ENCODE measurements around the gene CHST11. TPM values are rescaled to one million over a fixed set of nuclear protein-coding genes. Genes with fewer than 3 reads are reported as not detected.

CHST11 gene
- total and polyA plus RNA-seq, 10 of the 15 experiments (the other 5 are each of a cell fraction or from before 2014, with no cell fraction given): 1.9 to 38.1 (median 17.2) TPM

- in situ Hi-C loops (cut with MboI): no loop called here
- H3K79me2 ChIP-seq (ENCODE audit: control insufficient read depth, insufficient read depth, low read length): peaks cover 14% of the 10 kb centered on the region
- no peak for FAIRE-seq
Measured at GRCh38 chr12:104535369-104535768, 78.6 kb downstream of the CHST11 start.

More at GRCh38 chr12:104535369-104535768, 78.6 kb downstream of the CHST11 start:
- Histone ChIP-seq H3K36me3 (ENCODE audit: control insufficient read depth in 2 of 2, insufficient read depth in 2 of 2, low read length in 1 of 2) (no peaks in the 10 kb centered on the region; a peak in 1 of 4 replicates), H4K20me1 (ENCODE audit: control insufficient read depth, insufficient read depth) (no peaks in the 10 kb centered on the region), H3K27ac (ENCODE audit: control insufficient read depth, insufficient read depth) (no peak overlapping the region), H2AFZ (ENCODE audit: control insufficient read depth, low read depth, low read length) (no peak overlapping the region), H3K9me3 (replicated peaks; ENCODE audit: control insufficient read depth, insufficient read depth, low read length) (no peaks in the 10 kb centered on the region; the same call in 2 of the 3 replicates), H3K4me3 (no peak overlapping the region), H3K27me3 (replicated peaks in 1 of 2; ENCODE audit: control insufficient read depth in 2 of 2, insufficient read depth in 2 of 2, low read length in 1 of 2) (no peaks in the 10 kb centered on the region), H3K4me2 (ENCODE audit: control insufficient read depth, insufficient read depth) (no peak overlapping the region), H3K9ac (ENCODE audit: control insufficient read depth, insufficient read depth, low read length) (no peak overlapping the region), H3K4me1 (ENCODE audit: control insufficient read depth, insufficient read depth, low read length) (peaks cover 9% of the 10 kb centered on the region; the same call in 1 of the 2 replicates)
- RAD21 ChIA-PET (ENCODE audit: unreplicated experiment): interaction anchor here (0.7 to 2.2 kb wide), 12 partner anchors 11 to 153 kb away, joined by 3 to 11 read pairs (median 5); partner anchors contain the start of gene CHST11
- TF ChIP-seq SREBF1 (IDR thresholded peaks at IDR 0.05; ENCODE audit: low read length) (no peak), RBBP5 (conservative IDR thresholded peaks at IDR 0.05) (no peak), PML (IDR thresholded peaks at IDR 0.05; ENCODE audit: low read length) (no peak), ZBTB40 (IDR thresholded peaks at IDR 0.05; ENCODE audit: borderline replicate concordance) (no peak), MTA2 (IDR thresholded peaks at IDR 0.05; ENCODE audit: low read depth) (no peak), HSF1 (IDR thresholded peaks at IDR 0.05; ENCODE audit: low read depth, low read length) (no peak), NR2C1 (IDR thresholded peaks at IDR 0.05) (no peak), HCFC1 (IDR thresholded peaks at IDR 0.05; ENCODE audit: low read length) (no peak), E4F1 (IDR thresholded peaks at IDR 0.05; ENCODE audit: borderline replicate concordance, partially characterized antibody) (no peak), LARP7 (IDR thresholded peaks at IDR 0.05) (no peak), SRF (IDR thresholded peaks at IDR 0.05; ENCODE audit: low read depth in 2 of 2, low read length in 2 of 2) (no peak), KAT2A (conservative IDR thresholded peaks at IDR 0.05; ENCODE audit: control insufficient read depth, low read depth, low read length) (no peak)
- TF ChIP-seq, protein P1, sequence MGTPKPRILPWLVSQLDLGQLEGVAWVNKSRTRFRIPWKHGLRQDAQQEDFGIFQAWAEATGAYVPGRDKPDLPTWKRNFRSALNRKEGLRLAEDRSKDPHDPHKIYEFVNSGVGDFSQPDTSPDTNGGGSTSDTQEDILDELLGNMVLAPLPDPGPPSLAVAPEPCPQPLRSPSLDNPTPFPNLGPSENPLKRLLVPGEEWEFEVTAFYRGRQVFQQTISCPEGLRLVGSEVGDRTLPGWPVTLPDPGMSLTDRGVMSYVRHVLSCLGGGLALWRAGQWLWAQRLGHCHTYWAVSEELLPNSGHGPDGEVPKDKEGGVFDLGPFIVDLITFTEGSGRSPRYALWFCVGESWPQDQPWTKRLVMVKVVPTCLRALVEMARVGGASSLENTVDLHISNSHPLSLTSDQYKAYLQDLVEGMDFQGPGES (IDR thresholded peaks at IDR 0.05): no peak
- POLR2A ChIA-PET: interaction anchor here (1.4 kb wide), 1 partner anchor 62 kb away, joined by 5 read pairs; no protein-coding TSS in a partner anchor
- SMC1A ChIA-PET (ENCODE audit: uncharacterized antibody, unreplicated experiment): interaction anchor here (0.8 to 2.9 kb wide), 13 partner anchors 12 to 154 kb away, joined by 3 to 19 read pairs (median 3); no protein-coding TSS in a partner anchor
- no peak for ATAC-seq
- CTCF ChIA-PET: interaction anchor here (0.8 to 2.5 kb wide), 7 partner anchors 9 to 154 kb away, joined by 3 to 9 read pairs (median 4); no protein-coding TSS in a partner anchor
- no TSS peak for BruUV-seq (replicated peaks)
- intact Hi-C loops (cut with micrococcal nuclease; ENCODE audit: unreplicated experiment): no loop called here
- WGBS (ENCODE audit: insufficient coverage, insufficient replicate concordance, low lambda C conversion rate, missing lambda C conversion rate): 99% methylated on average over 3 of the region's 3 CpGs
- DNase-seq (ENCODE audit: low read depth, low spot score): no peak
